ENCODE measurements around the gene ATP13A1. TPM values are rescaled to one million over a fixed set of nuclear protein-coding genes. Genes with fewer than 3 reads are reported as not detected.
"Not testable (repeated sequence)": the region's sequence is repeated elsewhere in the genome, so short reads cannot be mapped to it uniquely, and the experiment has no call there.

The ATP13A1 gene
- total and polyA plus RNA-seq, 2 donors (not counting 3 experiments of a cell fraction or from before 2014, with no cell fraction given), result 36.9 to 48.7 TPM

DNA sequence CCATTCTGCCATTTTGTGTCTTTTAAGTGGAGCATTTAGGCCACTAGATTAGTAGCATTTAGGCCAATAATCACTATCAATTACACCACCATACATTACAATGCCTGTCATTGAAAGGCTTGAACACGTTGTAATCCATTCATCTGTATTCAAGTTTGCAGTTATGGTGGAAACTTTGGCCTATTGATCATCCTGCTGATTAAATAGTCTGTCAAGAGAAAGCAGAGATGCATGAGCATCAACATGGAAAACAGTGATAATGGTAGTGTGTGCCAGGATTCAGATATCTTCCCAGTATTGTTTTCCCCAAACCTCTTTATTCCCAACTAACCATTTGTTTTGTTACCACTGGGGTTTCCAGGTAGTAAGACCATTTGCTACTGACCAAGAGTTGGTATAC lies 37.0 kb upstream of the ATP13A1 start:
- H3K27ac ChIP-seq (ENCODE audit: insufficient read depth, low read depth, low read length); H3K9ac ChIP-seq (replicated peaks; ENCODE audit: extremely low read depth, insufficient read depth, low read length); DNase-seq (ENCODE audit: low read depth, low spot score); POLR2A ChIA-PET; H3K9me3 ChIP-seq (replicated peaks; ENCODE audit: control insufficient read depth, insufficient read depth, low read length); BruUV-seq (replicated peaks); H3K27me3 ChIP-seq (ENCODE audit: control insufficient read depth in 2 of 2, insufficient read depth in 2 of 2, low read length in 2 of 2); FAIRE-seq; H2AFZ ChIP-seq (ENCODE audit: low read depth, low read length); CTCF ChIA-PET; H4K20me1 ChIP-seq (replicated peaks; ENCODE audit: control insufficient read depth, extremely low read depth, insufficient read depth, low read length); intact Hi-C loops (cut with micrococcal nuclease); H3K4me3 ChIP-seq (replicated peaks in 1 of 3; ENCODE audit: insufficient read depth in 1 of 3, low read depth in 1 of 3, low read length in 3 of 3); H3K36me3 ChIP-seq (ENCODE audit: control insufficient read depth in 2 of 2, extremely low read depth in 1 of 2, insufficient read depth in 2 of 2, low read length in 2 of 2); H3K4me2 ChIP-seq (ENCODE audit: insufficient read depth, low read length); H3K9me1 ChIP-seq (replicated peaks; ENCODE audit: control insufficient read depth, extremely low read depth, insufficient read depth, low read length); dilution Hi-C loops (cut with MboI; ENCODE audit: extremely low pct_ligation_motif_present, low sequenced_read_pairs); H3K79me2 ChIP-seq (ENCODE audit: control insufficient read depth, insufficient read depth, low read length); H3K4me1 ChIP-seq (ENCODE audit: control insufficient read depth, extremely low read depth, insufficient read depth, low read length): not testable (repeated sequence)

- ChIA-PET POLR2A (no interaction called here), CTCF (no interaction called here)
- H3K9ac ChIP-seq (replicated peaks; ENCODE audit: extremely low read depth, insufficient read depth, low read length), result no peak overlapping the region
- no peaks in the 10 kb centered on the region for H3K9me3 ChIP-seq (replicated peaks; ENCODE audit: control insufficient read depth, insufficient read depth, low read length)
- TF ChIP-seq MYC (IDR thresholded peaks at IDR 0.05; ENCODE audit: low read depth, low read length) (no peak), EZH2 (IDR thresholded peaks at IDR 0.05; ENCODE audit: borderline replicate concordance, low read depth, low read length, severe bottlenecking) (no peak), POLR2A (IDR thresholded peaks at IDR 0.05; ENCODE audit: low read depth, low read length) (no peak), JUN (IDR thresholded peaks at IDR 0.05; ENCODE audit: borderline replicate concordance, insufficient read depth, insufficient read length, low read depth) (no peak), POLR2AphosphoS5 (IDR thresholded peaks at IDR 0.05; ENCODE audit: insufficient read depth, low read depth, low read length) (no peak), FOS (IDR thresholded peaks at IDR 0.05; ENCODE audit: borderline replicate concordance, insufficient read depth, low read length) (no peak), CTCF (IDR thresholded peaks at IDR 0.05; ENCODE audit: extremely low read depth in 1 of 2, insufficient read depth in 1 of 2, low read depth in 1 of 2, low read length in 2 of 2) (no peak), GATA2 (IDR thresholded peaks at IDR 0.05; ENCODE audit: insufficient read depth, insufficient read length, low read depth, low read length) (no peak)
- TF ChIP-seq, protein P1, sequence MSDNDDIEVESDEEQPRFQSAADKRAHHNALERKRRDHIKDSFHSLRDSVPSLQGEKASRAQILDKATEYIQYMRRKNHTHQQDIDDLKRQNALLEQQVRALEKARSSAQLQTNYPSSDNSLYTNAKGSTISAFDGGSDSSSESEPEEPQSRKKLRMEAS (IDR thresholded peaks at IDR 0.05; ENCODE audit: insufficient read depth, insufficient read length), result no peak
- H3K79me2 ChIP-seq (ENCODE audit: control insufficient read depth, insufficient read depth, low read length), result no peaks in the 10 kb centered on the region
- H3K4me3 ChIP-seq (replicated peaks in 1 of 3; ENCODE audit: insufficient read depth in 1 of 3, low read depth in 1 of 3, low read length in 3 of 3), result no peak overlapping the region
- no peak overlapping the region for H3K4me2 ChIP-seq (ENCODE audit: insufficient read depth, low read length)
- H3K4me1 ChIP-seq (ENCODE audit: control insufficient read depth, extremely low read depth, insufficient read depth, low read length), result no peaks in the 10 kb centered on the region
- no peaks in the 10 kb centered on the region for H4K20me1 ChIP-seq (replicated peaks; ENCODE audit: control insufficient read depth, extremely low read depth, insufficient read depth, low read length)
- no peak overlapping the region for H3K27ac ChIP-seq (ENCODE audit: insufficient read depth, low read depth, low read length)
- no peak for FAIRE-seq
- dilution Hi-C loops (cut with MboI; ENCODE audit: extremely low pct_ligation_motif_present, low sequenced_read_pairs), result no loop called here
- no TSS peak for BruUV-seq (replicated peaks)
- no peaks in the 10 kb centered on the region for H3K9me1 ChIP-seq (replicated peaks; ENCODE audit: control insufficient read depth, extremely low read depth, insufficient read depth, low read length)
- H3K27me3 ChIP-seq (ENCODE audit: control insufficient read depth in 2 of 2, insufficient read depth in 2 of 2, low read length in 2 of 2), result no peaks in the 10 kb centered on the region
- intact Hi-C loops (cut with micrococcal nuclease), result no loop called here
- no peak overlapping the region for H2AFZ ChIP-seq (ENCODE audit: low read depth, low read length)
- no peak for DNase-seq (ENCODE audit: low read depth, low spot score)
- H3K36me3 ChIP-seq (ENCODE audit: control insufficient read depth in 2 of 2, extremely low read depth in 1 of 2, insufficient read depth in 2 of 2, low read length in 2 of 2), result no peaks in the 10 kb centered on the region
Measured at GRCh38 chr19:19697589-19697988, 34.1 kb upstream of the ATP13A1 start.
